GM18861 (cell line): ENCODE data around the gene COL6A3.
"Not testable (repeated sequence)": the region's sequence is repeated elsewhere in the genome, so short reads cannot be mapped to it uniquely, and the experiment has no call there.

Experiments used
- ATAC-seq: cut with Tn5 transposase; IDR thresholded peaks from one replicate; pipeline ENCODE4 v1.9.1; 2021; ENCODE audit not compliant: unreplicated experiment

Gene COL6A3

DNA sequence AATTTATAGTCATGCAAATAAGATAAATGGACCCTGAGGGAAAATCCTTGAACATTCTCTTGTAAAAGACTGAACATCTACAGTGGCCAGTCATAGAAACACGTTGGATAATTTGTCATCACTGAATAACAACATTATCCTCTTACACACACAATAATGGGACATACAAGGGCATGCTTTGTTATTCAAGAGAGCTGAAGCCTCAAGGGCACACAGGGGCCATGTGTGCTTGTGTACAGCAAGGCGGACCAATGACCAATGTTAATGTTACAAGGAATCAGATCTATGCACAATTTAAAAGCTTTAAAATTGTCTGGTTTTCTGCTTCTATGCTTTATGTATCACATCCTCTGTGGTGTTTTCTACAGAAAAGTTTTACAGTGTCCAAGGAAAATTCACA, 23.7 kb downstream of the COL6A3 start:
- ATAC-seq = no peak

DNA sequence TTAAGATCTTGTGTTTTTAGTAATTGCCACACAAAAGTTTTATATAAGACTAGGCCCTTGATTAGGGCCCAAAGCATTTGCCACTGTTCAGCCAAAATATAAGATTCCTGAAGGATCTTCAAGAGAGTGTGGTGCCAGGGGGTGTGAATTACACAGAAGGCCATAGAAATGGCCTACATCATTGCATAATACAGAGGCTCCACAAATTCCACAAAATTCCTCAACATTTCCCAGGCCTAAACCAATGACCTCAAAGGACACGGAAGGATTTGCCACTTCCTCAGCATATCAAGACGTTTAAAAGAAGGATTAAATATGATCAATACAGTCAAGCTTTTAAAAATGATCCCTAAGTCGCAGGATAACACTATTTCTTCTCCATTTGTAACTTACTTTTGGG, 24.1 kb downstream of the COL6A3 start:
- ATAC-seq = no peak

DNA sequence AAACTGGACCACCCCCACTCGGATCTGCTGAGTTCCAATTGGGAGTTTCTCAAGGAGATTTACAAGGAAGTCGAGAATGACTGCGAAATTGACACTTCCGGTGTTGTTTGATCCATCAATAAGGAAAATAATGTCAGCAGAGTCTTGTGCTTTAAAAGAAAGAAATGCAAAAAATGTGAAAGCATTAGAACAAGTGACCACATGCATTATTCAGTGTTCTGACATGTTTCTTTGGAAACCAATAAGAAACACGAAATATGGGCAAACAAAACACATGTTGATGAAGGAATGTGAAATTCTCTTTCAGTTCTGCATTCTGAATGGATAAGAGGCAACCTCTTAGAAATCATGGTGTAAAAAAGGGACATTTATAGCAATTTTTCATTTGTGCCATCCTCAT, 25.9 kb downstream of the COL6A3 start:
- no peak for ATAC-seq

DNA sequence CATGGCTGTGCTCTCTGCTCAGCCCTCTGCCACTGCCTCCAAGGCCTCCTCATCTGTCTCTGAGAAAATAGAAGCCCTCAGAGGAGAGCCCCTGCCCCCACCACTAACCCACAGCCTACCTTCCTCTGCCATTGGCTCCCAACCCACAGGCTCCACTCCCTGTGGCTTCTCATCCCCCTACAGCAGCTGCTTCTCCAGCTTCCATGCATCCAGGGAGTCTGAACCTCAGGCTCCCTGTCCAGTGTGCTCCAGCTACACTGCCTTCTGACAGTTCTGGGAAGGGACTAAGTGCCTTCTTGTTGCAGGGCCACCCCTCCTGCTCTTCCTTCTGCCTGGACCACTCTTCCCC, 29.3 kb downstream of the COL6A3 start:
- ATAC-seq = no peak

DNA sequence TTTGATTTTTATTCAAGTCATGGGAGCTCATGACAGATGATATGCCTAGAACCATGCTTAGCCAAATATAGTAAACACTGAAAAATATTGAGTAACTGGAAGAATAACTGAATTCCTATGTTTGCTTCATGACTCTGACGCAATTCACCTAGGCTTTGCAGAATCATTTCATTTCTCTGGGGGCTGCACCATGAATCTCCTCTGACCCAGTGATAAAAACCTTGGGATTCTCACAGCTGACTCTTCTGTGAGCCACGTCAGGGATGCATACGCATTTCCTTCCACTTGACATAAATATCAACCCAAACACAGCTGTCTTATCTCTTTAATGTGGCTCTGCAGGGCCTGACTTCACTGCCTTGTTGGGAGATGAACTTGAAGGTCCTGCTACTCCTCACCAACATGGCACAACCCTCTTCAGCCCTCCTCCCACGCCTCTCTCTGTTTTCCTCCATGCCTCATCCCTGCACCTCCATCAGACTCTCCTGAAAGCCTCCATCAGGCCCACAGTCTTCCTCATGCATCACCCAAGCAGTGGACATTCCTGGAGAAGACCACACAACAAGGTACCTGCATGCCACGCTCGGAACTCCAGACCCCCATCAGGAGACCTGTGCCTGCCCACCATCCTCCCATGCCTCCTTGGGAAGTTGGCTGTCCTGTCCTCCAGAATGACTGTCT, 29.8 kb downstream of the COL6A3 start:
- no peak for ATAC-seq

DNA sequence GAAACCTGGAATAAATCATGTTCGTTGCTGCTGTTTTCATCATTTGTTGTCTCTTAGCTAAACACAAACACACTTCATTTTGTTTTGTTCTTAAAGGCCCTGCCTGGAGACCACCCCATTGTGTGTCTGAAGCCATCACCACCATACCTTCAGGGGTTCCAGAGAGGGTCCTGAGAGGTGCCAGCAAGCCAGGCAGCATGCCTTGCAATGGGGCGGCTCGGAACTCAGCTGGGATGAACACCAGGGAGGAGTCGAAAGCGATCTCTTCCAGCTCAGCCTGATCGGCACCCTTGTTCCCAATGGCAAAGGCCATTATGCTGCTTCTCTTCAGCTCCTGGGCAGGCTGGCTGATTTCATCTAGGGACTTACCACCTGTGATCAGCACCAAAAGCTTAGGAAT, 33.2 kb downstream of the COL6A3 start:
- no peak for ATAC-seq

DNA sequence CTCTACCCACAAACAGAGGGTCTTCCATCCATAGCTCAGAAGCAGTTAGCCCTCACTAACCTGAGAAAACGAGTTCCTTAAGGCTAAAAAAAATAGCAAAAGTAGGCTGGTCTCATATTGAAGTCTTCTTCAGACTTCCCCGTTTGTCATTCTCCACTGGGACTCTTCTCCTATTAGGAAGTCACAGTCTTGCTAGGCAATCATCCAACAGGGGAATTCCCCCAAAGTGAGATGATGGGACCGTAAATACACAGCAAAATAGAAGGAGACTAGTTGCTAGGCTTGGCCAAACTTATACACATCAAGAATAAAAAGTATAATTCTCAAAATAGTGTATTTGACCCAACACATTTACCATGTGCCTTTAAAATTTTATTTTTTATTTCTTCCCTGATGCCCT, 34.3 kb downstream of the COL6A3 start:
- ATAC-seq = no peak

DNA sequence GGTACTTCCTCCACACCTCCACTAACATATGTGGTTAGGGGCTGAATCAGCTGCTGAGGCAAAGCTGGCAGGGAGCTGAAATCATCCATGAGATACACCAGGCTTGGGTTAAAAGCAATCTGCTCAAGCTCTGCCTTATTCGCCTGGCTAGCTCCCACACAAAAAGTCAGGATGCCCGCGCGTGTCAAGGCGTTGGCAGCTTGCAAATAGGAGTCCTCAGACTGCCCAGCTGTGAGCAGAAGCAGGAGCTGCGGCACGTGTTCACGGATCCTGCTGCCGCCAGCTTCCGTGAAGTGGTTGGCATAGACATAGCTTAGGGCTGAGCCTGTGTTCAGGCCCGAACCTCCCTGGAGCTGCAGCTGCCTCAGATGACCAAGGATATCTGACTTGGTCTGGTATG, 35.3 kb downstream of the COL6A3 start:
- no peak for ATAC-seq

DNA sequence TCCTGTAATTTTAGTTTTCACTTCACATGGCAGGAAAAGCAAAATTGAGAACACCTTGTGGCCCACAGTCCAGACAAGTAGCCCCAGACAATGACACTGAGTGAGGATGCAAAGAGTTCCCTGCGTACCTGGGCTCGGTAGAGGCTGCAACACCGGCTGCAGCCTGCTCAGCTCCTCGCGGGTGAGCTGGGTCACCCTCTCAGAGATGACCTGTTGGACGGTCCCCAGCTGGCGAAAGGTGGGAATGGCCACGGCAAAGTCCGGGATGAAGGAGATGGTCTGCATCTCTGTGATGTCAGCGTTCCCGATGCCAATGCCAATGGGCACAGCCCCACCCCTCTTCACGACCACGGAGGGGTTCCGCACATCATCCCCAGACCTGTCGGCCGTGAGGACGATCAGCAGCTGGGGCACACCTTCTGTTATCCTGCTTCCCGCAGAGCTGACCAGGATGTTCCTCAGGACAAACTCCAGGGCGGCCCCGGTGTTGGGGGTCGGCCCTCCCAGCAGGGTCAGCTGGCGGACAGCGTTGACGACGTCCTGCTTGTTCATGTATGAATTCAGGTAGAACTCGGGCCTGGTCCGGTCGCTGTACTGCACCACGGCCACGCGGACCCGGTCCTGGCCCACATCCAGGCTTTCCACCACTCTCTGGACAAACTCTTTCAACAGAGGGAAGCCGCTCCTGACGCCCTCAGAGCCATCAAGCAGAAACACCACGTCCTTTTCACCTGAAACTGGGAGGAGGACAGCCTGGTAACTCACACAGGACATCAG, 39.5 kb downstream of the COL6A3 start:
- ATAC-seq = no peak

DNA sequence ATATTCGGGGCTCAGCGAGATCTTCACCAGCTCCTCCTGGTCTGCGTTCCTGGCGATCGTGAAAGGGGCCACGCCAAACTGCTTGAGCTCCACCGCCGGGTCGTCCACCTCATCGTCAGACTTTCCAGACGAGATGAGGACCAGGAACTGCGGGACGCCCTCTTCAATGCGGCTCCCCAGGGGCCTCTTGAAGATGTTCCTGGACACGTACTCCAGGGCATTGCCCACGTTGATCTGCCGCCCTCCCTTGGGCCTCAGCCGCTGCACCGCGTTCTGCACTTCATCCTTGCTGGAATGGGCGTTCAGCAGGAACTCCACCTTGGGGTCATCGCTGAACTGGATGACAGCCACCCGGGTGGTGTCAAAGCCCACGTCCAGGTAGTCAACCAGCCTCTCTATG, 42.1 kb downstream of the COL6A3 start:
- ATAC-seq = no peak

DNA sequence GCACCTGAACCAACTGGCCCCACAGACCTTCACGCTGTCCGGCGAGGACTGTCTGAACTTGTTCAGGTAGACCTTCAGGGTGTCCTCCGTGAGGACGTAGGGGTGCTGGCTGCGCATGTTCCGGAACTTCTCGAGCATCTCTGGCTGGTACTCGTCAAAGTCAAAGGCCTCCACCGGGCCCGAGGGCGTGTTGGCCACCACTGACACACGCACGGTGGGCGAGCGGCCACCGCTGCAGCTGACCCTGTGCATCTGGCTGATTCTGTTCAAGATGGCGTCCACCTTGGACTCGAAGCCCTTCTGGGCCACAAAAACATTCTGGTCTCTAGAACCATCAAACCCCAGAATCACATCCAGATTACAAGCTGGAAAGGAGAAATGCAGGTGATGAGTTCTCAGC, 48.3 kb downstream of the COL6A3 start:
- no peak for ATAC-seq

DNA sequence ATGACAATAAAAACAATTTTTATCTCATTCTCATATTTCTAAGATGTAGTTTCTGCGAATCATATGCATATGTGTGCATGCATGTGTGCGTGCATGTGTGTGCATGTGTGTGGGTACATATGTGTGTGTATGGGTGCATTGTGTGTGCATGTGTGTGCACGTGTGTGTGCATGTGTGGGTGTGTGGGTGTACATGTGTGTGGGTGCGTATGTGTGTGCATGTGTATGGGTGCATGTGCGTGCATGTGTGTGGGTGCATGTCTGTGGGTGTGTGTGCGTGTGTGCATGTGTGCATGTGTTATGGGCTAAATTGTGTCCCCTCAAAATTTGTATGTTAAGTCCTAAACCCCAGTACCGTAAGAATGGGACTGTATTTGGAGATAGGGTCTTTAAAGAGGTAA, 49.3 kb downstream of the COL6A3 start:
- no peak for ATAC-seq

DNA sequence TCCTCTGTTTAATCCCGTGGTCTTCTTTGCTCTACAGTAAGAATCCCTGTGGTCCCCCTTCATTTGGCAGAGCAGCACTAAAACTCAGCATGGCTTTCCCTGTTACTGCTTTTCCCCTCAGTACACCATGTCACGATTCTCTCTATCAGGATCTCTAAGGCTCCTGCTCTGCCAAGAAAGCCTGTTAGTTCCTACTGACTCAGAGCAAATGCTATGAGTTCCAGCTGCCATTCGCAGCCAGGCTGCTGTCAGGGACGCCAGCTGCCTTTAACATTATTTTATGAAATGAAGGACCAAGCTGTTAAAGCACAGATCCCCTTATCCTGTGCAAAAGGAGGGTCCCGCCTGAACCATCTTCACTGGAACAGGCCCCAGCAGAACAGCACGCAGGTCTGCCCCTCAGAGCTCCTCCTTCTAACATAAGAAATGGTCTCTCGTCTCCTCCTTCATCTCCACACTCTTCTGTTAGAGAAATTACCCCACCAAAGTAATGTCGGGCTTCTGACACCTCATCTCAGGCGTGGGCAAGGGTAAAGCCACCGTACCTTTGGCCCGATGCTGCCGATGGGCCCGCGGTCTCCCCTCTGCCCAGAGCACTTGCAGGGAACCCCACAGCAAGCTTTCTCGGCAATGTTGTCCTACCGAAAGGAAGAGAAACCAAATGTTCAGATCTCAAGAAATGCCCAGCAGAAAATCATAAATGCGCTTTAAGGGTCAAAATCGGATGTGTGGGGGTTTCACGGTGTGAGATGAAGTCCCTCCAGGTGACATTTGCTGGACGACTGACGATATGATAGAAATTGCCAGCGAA, 52.6 kb downstream of the COL6A3 start:
- ATAC-seq = no peak

DNA sequence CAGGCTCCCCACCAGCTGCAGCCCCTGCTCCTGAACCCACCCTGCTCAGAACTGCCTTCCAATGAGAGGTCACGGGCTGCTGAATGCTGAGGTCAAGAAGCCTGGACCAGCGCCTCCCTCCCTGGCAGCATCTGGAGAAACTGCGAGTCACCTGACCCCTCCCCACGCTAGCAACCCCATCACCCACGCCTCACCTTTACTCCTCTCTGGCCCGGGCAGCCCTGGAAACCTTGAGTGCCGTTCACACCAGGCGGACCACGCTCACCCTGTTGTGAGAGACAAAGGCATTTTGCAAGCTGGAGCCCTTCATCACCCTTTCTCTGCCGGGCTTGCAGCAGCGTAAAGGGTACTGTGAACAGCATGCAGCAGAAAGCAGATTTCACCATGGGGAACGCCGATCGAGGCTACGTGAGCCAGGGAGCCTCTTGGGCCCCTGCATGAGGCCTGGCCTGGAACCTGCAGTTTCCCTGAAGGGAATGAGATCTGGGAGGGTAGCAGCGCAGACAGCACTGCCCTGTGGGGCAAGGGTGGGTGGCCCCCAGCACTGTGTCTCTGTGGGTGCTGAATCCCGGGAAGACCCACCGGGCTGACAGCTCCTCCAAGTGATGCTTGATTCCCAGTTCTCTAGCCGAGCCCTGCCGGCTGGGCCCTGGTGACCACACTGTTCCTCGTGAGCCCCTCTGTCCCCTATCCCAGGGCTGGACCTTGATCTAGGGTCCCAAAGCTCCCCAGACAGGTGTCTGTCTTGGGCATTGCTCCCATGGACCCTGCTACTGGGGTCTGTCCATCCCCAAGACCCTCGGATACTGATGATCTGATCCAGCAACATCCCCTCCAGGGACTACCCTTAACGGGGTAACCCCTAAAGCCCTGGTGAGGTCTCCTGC, 53.8 kb downstream of the COL6A3 start:
- ATAC-seq = no peak

DNA sequence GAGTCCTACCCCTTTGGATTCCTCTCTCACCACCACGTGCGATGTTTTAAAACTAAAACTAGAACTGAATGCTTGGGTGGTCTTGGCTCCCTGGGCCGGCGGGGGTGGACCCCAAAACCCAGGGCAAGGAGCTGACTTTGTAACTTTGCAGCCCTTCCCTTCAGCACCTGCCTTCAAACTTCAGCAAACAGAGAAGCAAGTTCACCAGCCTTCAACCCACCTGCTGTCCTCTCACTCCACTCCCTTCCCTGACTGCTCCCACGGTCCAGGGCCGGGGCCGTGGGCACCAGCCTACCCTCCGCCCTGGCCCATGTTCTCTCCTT, 54.5 kb downstream of the COL6A3 start:
- ATAC-seq = no peak

DNA sequence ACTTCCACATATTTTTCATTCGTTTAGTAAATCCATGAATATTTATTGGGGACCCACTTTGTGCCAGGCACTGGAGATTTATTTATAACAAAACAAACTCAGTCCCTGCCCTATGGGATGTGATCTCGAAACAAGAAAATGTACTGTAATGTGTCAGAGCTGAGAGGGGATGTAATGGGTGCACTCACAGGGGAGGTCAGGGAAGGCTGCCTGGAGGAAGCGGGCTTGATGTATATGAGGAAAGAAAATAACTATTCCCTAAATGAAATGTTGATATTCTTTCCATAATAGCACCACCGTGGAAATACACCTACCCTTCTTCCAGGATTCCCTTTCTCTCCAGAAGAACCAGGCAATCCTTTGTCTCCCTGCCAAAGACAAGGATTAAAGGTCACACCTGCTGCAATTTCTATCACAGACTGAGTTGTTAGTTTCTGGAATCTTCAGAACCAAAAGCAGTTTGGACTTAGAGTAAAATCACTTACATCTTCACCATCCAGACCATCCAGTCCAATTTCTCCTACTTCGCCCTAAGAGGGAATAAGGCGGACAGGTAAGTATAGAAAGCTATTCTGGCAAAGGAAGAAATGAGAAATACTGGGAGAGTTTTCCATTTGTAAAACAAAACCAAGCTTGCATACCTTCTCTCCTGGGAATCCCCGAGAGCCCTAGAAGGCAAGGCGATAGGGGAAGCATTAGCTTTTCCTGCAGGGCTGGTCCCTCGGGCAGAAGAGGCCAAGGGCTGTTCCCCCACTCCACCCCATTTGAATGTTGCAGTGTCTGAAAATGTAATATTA, 55.0 kb downstream of the COL6A3 start:
- no peak for ATAC-seq

DNA sequence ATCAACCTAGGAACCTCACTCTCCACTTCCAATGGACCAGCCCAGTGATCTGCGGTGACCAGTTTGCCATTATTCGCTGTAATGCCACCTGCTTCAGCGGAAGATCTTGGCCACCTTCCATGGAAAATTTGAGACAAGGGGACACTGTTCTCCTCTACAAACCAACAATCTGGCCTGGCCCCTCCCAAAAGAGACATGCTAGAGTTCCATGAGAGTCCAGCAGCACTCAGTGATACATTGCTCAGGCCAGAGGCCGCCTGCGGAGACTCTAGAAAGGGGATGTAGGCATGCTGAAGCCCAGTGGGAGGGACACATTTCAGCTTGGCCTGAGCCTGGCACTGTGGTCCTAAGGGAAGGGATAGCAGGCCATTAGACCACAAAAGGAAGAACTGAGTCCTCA, 58.3 kb downstream of the COL6A3 start:
- ATAC-seq = no peak

DNA sequence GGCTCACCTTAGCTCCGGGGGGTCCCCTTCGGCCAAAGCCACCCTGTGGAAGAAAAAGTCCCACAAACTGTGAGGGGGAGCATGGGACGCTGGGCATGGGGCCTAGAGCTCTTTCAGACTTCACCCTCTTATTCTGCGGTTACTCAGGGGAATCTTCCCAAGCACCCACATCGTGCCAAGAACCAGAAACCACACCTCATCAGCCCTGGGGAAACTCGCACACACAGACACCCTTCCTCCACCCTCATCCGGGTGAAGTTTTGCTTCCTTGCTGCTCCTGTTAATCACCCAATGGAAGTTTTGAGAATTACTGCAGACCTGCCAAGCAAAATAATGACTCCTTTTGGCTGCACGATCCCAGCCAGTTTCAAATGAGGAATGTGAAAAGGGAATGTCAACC, 59.1 kb downstream of the COL6A3 start:
- ATAC-seq = no peak

DNA sequence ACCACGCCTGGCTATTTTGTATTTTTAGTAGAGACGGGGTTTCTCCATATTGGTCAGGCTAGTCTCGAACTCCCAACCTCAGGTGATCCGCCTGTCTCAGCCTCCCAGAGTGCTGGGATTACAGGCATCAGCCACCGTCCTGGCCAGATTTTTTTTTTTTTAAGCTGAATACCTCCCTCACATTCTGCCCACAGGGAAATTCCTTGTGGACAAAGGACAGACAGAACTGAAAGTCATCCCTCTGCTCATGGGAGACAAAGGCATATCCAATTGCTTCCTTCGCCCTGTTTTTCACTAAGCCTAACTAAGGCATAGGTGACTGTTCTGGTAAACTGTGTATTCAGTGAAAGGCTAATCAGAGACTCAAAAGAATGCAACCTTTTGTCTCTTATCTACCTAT, 59.8 kb downstream of the COL6A3 start:
- not testable (repeated sequence) for ATAC-seq

DNA sequence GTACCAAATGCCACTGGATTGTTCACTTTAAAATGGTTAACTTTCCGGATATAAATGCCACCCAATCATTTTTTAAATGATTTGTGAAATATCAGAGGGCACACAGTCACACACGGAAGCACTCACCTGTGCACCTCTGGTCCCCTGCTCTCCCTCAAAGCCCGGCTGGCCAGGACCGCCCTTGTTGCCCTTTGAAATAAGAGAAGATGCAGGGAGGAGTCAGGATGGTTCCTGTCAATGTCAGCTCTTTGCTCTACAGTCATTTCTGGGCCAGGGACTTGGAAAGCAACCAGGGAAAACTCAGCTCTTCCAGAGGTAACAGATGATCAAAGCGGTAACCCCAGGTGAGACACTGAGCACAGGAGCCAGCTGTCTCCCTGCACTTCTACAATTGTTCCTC, 60.7 kb downstream of the COL6A3 start:
- ATAC-seq = no peak
